GM12874 (cell line): ENCODE measurements around the gene DOCK7.

Source experiments
- TF ChIP-seq, protein P1 (sequence below): IDR thresholded peaks from 2 replicates; pipeline ENCODE4 v1.5.1; 2011; ENCODE audit warnings: low read depth, mild to moderate bottlenecking, control low read depth, low read length, moderate library complexity; ENCODE audit not compliant: insufficient read depth

Gene DOCK7

DNA sequence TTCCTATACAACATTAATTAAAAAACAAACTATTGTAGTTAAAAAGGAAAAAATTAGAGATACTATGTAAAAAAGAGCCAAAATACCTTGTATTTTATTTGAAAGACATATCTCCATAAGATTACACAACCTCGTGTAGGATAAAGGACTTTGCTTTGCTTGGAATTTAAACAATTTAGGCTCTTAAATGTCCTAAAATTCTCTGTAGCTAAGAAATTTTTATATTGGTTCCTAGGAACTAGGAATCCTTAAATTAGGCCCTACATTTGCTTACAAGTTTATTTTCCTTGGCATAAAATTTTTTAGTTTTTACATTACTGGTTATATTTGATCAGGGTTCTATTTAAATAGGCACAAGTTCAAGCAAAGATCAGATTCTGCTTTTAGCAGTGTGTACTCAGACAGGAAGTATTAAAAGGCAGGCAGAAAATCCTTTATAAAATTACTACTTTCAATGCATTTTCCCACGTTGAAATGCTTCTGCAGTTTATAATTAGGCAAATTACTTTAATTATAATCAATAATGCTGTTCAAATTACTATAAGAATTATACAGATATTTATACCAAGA, 94.3 kb downstream of the DOCK7 start:
- TF ChIP-seq, protein P1, sequence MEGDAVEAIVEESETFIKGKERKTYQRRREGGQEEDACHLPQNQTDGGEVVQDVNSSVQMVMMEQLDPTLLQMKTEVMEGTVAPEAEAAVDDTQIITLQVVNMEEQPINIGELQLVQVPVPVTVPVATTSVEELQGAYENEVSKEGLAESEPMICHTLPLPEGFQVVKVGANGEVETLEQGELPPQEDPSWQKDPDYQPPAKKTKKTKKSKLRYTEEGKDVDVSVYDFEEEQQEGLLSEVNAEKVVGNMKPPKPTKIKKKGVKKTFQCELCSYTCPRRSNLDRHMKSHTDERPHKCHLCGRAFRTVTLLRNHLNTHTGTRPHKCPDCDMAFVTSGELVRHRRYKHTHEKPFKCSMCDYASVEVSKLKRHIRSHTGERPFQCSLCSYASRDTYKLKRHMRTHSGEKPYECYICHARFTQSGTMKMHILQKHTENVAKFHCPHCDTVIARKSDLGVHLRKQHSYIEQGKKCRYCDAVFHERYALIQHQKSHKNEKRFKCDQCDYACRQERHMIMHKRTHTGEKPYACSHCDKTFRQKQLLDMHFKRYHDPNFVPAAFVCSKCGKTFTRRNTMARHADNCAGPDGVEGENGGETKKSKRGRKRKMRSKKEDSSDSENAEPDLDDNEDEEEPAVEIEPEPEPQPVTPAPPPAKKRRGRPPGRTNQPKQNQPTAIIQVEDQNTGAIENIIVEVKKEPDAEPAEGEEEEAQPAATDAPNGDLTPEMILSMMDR = no peak

DNA sequence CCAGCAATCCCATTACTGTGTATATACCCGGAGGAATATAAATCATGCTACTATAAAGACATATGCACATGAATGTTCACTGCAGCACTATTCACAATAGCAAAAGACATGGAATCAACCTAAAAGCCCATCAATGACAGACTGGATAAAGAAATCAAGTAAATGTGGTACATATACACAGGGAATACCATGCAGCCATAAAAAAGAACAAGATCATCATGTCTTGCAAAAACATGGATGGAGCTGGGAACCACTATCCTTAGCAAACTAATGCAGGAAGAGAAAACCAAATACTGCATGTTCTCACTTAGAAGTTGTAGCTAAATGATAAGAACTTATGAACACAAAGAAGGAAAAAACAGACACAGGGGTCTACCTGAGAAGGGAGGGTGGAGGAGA, 97.2 kb downstream of the DOCK7 start:
- TF ChIP-seq, protein P1 = no peak

DNA sequence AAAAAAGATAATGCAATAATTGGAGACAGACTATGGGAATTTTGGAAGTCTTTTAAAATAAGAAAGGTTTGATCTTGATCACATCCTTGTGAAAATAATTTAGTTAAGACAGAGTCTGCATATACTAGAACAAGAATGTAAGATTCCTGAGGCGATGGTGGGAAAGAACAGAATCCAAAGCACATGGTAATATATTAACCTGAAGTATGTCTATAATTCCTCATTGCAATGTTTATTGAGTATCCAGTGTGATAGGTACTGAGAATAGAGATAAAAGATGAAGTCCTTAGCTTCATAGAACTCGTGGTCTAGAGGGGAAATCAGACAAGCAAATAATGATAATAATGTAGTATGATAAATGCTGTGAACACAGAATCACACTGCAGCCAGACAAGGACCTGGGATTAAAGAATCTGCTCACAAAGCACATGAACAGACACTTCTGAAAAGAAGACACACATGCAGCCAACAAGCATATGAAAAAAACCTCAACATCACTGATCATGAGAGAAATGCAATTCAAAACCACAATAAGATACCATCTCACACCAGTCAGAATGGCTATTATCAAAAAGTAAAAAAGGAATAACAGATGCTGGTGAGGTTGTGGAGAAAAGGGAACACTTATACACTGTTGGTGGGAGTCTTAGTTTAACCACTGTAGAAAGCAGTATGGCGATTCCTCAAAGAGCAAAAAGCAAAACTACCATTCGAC, 97.8 kb downstream of the DOCK7 start:
- TF ChIP-seq, protein P1 = no peak

DNA sequence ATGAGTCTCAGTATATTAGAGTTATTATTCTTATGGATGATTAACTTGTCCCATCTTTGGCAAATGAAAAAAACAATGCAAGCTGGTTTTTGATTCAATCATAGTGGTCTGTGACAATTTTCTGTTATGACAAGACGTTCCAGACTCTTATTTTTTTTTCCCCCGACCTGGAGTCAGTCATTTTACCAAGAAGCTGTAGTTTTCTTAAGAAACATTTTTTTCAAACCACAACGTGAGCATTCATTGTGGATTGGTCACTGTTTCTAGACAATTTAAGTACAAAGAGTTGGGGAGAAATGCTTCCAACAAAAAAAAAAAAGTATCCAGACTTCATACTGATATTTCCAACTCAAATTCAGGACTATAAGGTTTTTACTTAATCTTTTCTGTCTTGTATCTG, 98.9 kb downstream of the DOCK7 start:
- TF ChIP-seq, protein P1 = no peak

DNA sequence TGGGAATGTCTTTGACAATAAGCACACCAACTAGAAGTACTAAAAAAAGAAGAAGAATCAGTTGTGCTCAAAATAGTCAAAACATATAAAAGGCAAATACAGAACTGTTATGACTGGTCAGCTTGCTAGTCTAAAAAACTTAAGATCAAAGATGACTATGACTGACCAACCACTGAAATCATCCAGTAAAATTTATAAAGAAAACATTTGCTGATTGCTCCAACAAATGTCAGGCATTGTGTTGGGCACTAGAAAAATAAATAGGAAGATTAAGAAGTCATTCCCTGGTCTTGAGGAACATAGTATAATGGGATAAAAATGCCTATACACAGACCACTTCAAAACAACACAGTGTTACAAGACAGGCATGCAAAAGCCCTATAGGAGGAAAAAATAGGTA, 100.2 kb downstream of the DOCK7 start:
- TF ChIP-seq, protein P1 = no peak

DNA sequence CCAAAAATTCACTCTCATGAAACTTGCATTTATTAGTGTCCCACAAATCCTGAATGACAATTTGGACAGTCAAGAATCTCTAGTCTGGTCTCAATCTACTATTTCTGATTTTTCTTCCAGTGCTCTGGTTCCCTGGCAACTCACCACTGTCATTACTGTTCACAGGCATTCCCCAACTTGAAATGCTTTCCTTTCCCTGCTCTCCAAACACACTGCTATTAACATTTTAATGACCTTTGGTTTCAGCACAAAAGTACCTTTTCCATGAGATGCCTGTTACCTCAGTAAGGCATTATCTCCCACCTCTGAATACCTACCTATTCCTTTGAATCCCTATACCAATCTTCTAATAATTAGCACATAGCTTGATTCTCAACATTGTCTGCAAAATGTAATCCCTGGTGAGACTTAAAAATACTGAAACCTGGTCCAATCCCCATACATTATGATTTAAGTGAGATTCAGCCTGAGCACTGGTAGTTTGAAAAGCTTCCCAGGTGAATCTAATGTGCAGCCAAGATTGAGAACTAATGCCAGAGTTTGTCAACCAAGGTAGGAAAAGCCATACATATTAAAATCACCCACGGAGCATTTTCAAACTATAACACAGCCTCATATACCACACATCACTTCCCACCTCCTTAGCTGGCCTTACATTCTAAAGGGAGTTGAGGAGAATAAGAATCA, 102.6 kb downstream of the DOCK7 start:
- TF ChIP-seq, protein P1 = no peak

DNA sequence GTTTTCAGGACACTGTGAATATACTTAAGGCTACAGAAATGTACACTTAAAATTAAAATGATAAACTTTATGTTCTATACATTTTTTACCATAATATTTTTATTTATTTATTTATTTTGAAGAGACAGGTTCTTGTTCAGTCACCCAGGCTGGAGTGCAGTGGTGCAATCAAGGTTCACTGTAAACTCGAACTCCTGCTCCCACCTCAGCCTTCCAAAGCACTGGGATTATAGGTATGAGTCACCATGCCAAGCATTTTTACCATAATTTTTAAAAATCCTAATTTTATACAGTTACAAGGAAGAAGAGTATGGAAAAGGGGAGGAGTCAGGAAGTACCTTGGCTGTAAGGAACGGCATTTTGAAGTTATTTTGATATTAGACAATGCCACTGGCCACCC, 114.5 kb downstream of the DOCK7 start:
- TF ChIP-seq, protein P1 = no peak
